ENCODE data around the gene FBXL19.

The FBXL19 gene

GRCh38 chr16:30992931-30993816, 69.8 kb downstream of the FBXL19 start:
- H3K4me3 ChIP-seq (ENCODE audit: extremely low read depth, insufficient read depth, low read length, poor library complexity, severe bottlenecking) = no peak overlapping the region
- 88 to 91% methylated on average over 24 to 26 of the region's 29 CpGs for WGBS, 2 experiments (ENCODE audit: insufficient coverage in 2 of 2)
- peaks cover 14% of the 10 kb centered on the region for H3K4me1 ChIP-seq (ENCODE audit: control insufficient read depth, insufficient read depth, low read length, poor library complexity, severe bottlenecking)
- H3K9me3 ChIP-seq (ENCODE audit: control insufficient read depth, low read length) = no peaks in the 10 kb centered on the region
- H3K36me3 ChIP-seq (ENCODE audit: control insufficient read depth, insufficient read depth, low read length) = no peaks in the 10 kb centered on the region
- H3K27ac ChIP-seq (ENCODE audit: low read depth, low read length, severe bottlenecking) = no peak overlapping the region

- Histone ChIP-seq H3K36me3 (ENCODE audit: control insufficient read depth, insufficient read depth, low read length) (no peaks in the 10 kb centered on the region), H3K27ac (ENCODE audit: low read depth, low read length, severe bottlenecking) (no peak overlapping the region), H3K4me1 (ENCODE audit: control insufficient read depth, insufficient read depth, low read length, poor library complexity, severe bottlenecking) (peaks cover 25% of the 10 kb centered on the region), H3K4me3 (ENCODE audit: extremely low read depth, insufficient read depth, low read length, poor library complexity, severe bottlenecking) (no peak overlapping the region), H3K9me3 (ENCODE audit: control insufficient read depth, low read length) (no peaks in the 10 kb centered on the region)
- WGBS, 2 experiments (ENCODE audit: insufficient coverage in 2 of 2) = 79 to 81% methylated on average over 10 of the region's 11 CpGs
Measured at GRCh38 chr16:30995927-30996323, 72.6 kb downstream of the FBXL19 start.

- H3K9me3 ChIP-seq (ENCODE audit: control insufficient read depth, low read length) = no peaks in the 10 kb centered on the region
- H3K4me3 ChIP-seq (ENCODE audit: extremely low read depth, insufficient read depth, low read length, poor library complexity, severe bottlenecking) = peak overlapping the region; percentile 39
- H3K27ac ChIP-seq (ENCODE audit: low read depth, low read length, severe bottlenecking) = no peak overlapping the region
- 28 to 38% methylated on average over 13 to 20 of the region's 23 CpGs for WGBS, 2 experiments (ENCODE audit: insufficient coverage in 2 of 2)
- peaks cover 25% of the 10 kb centered on the region for H3K4me1 ChIP-seq (ENCODE audit: control insufficient read depth, insufficient read depth, low read length, poor library complexity, severe bottlenecking)
- H3K36me3 ChIP-seq (ENCODE audit: control insufficient read depth, insufficient read depth, low read length) = no peaks in the 10 kb centered on the region
Measured at GRCh38 chr16:30996324-30996984, 73.1 kb downstream of the FBXL19 start.

DNA sequence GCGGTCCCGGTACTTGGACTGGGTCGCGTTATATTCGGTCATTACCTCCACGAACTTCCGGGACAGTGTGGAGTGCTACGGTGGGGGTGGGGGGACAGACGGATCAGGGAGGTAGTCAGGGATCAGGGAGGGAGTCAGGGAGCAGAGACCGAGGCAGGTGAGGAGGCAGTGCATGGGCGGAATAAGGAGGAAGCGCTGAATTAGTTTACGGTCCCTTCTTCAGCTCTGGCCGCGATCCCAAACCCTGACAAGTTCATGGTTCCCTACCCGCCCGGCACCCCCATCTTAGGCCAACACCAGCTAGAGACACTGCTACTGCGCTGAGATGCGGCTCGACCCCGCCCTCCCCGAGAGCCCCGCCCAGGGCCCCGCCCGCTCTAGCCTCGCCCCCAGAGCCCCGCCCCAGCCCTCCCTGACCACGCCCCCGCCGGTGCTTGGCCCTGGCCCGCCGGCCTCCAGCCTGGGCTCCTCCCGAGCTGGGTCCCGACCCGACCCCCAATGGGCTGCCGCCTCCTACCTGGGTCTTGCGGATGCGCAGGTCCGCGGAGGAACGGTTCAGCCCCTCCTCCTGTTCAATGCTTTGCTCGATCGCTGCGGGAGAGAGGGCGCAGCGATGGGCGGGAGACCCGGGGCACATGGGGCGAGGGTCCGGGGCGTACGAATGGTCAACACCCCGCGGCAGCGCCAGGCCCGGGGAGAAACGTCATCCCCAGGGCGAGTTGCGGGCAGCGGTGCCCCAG, 73.8 kb downstream of the FBXL19 start:
- Histone ChIP-seq H3K36me3 (ENCODE audit: control insufficient read depth, insufficient read depth, low read length) (no peaks in the 10 kb centered on the region), H3K27ac (ENCODE audit: low read depth, low read length, severe bottlenecking) (peak overlapping the region; percentile 44), H3K4me3 (ENCODE audit: extremely low read depth, insufficient read depth, low read length, poor library complexity, severe bottlenecking) (peak overlapping the region; percentile 39), H3K4me1 (ENCODE audit: control insufficient read depth, insufficient read depth, low read length, poor library complexity, severe bottlenecking) (peaks cover 25% of the 10 kb centered on the region), H3K9me3 (ENCODE audit: control insufficient read depth, low read length) (no peaks in the 10 kb centered on the region)
- 3 to 6% methylated on average over 28 to 53 of the region's 60 CpGs for WGBS, 2 experiments (ENCODE audit: insufficient coverage in 2 of 2)

DNA sequence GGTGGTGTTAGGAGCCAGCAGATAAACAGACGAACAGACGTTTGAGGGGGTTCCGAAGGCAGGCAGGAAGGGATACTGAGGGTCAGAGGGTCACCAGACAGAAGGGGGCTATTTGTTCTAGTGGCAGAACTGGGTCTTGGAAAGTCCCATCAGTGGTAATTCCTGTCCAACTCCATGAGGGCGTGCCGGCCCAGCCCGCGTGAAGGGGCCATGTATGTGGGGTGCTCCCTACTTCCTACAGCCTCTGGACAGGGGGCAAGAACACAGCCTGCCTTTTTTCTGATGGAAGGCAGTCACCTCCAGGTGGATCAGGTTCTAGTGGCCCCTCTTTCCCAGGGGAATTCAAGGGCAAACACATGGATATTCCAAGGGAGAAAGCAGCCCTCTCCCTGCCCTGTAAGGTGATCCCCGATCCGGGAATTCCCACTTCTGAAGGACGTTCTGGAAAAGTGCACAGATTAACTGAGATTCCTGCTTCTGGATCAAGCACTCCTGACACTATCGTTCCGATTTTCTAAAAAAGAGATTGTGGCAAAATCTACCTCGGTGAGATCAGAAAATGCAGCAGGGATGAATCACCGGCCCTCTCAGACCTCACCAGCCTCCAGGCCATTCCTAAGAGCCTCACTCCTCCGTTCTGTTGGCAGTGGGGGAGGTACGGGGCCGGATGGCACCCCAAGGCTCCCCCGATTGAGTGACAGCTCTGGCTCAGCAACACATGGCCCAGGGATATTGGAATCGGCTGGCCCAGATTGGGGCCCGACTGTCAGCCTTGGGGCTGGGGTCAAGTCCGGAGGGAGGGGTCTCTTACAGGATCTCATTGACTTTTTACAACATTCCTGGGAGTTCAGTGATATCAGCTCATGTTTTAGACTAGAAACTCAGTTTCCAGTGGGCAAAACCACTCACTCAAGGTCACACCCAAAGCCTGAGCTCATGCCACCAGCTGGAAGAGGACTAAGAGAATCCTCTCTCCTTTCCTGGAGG, 74.6 kb downstream of the FBXL19 start:
- H3K9me3 ChIP-seq (ENCODE audit: control insufficient read depth, low read length) = no peaks in the 10 kb centered on the region
- H3K27ac ChIP-seq (ENCODE audit: low read depth, low read length, severe bottlenecking) = peak overlapping the region; percentile 44
- peak overlapping the region; percentile 39 for H3K4me3 ChIP-seq (ENCODE audit: extremely low read depth, insufficient read depth, low read length, poor library complexity, severe bottlenecking)
- H3K4me1 ChIP-seq (ENCODE audit: control insufficient read depth, insufficient read depth, low read length, poor library complexity, severe bottlenecking) = peaks cover 21% of the 10 kb centered on the region
- 40 to 58% methylated on average over 16 to 18 of the region's 21 CpGs for WGBS, 2 experiments (ENCODE audit: insufficient coverage in 2 of 2)
- no peaks in the 10 kb centered on the region for H3K36me3 ChIP-seq (ENCODE audit: control insufficient read depth, insufficient read depth, low read length)
